Neural cell (in vitro differentiated cells): ENCODE data around the gene CREM. TPM values are rescaled to one million over a fixed set of nuclear protein-coding genes. Genes with fewer than 3 reads are reported as not detected.

Source experiments
- H2AFZ ChIP-seq: fragments of 200-600, 300-800 bp; sonication (generic), shearing (Covaris generic); 2 replicates; pipeline ENCODE4 v1.6.0; 2014; ENCODE audit warnings: low read depth, mild to moderate bottlenecking, antibody characterized with exemption, low read length, moderate library complexity
- H3F3A ChIP-seq: fragments of 200-600 bp; shearing (Covaris generic); 2 replicates; pipeline ENCODE4 v1.6.1; 2016; ENCODE audit warnings: mild to moderate bottlenecking, moderate library complexity, mixed read lengths, antibody characterized with exemption, low read length; ENCODE audit not compliant: insufficient read depth, poor library complexity, severe bottlenecking
- H3K27ac ChIP-seq: fragments of 200-600, 300-800 bp; sonication (generic), shearing (Covaris generic); 2 replicates; pipeline ENCODE4 v1.5.1; 2014; ENCODE audit warnings: mild to moderate bottlenecking, low read length, moderate library complexity
- H3K27me3 ChIP-seq: fragments of 300-800, 200-600 bp; sonication (generic), shearing (Covaris generic); 2 replicates; pipeline ENCODE4 v1.6.0; 2014; ENCODE audit warnings: mild to moderate bottlenecking, low read depth, low read length, moderate library complexity; ENCODE audit not compliant: insufficient read depth
- H3K36me3 ChIP-seq: fragments of 300-800, 200-600 bp; sonication (generic), shearing (Covaris generic); 2 replicates; pipeline ENCODE4 v1.5.1; 2014; ENCODE audit warnings: mild to moderate bottlenecking, antibody characterized with exemption, low read length, moderate library complexity; ENCODE audit not compliant: insufficient read depth
- H3K4me2 ChIP-seq: fragments of 300-800, 200-600 bp; sonication (generic), shearing (Covaris generic); 2 replicates; pipeline ENCODE4 v1.6.0; 2014; ENCODE audit warnings: mild to moderate bottlenecking, low read length
- H3K4me3 ChIP-seq: fragments of 300-800, 200-600 bp; sonication (generic), shearing (Covaris generic); 2 replicates; pipeline ENCODE4 v1.5.1; 2014; ENCODE audit warnings: mild to moderate bottlenecking, low read length, moderate library complexity
- H3K79me2 ChIP-seq: fragments of 200-600 bp; shearing (Covaris generic); replicated peaks from 2 replicates; pipeline ENCODE4 v1.6.0; 2014; ENCODE audit warnings: mild to moderate bottlenecking, low read length, moderate library complexity; ENCODE audit not compliant: insufficient read depth
- H3K9ac ChIP-seq: fragments of 300-800, 200-600 bp; sonication (generic), shearing (Covaris generic); 2 replicates; pipeline ENCODE4 v1.6.1; 2016; ENCODE audit warnings: mild to moderate bottlenecking, low read length, mixed read lengths
- H3K9me2 ChIP-seq: fragments of 200-600 bp; shearing (Covaris generic); 2 replicates; pipeline ENCODE4 v1.6.1; 2016; ENCODE audit warnings: mild to moderate bottlenecking, low read length, mixed read lengths; ENCODE audit not compliant: insufficient read depth
- H3K9me3 ChIP-seq: fragments of 200-600, 300-800 bp; sonication (generic), shearing (Covaris generic); 2 replicates; pipeline ENCODE4 v1.6.1; 2016; ENCODE audit warnings: mild to moderate bottlenecking, mixed run types, low read length, moderate library complexity, mixed read lengths
- H4K20me1 ChIP-seq: fragments of 200-600 bp; shearing (Covaris generic); 2 replicates; pipeline ENCODE4 v1.6.1; 2016; ENCODE audit warnings: mild to moderate bottlenecking, mixed run types; ENCODE audit not compliant: insufficient read depth
- EP300 ChIP-seq: fragments of 450-650 bp; conservative IDR thresholded peaks from 2 replicates; pipeline ENCODE4 v1.6.1; 2014; ENCODE audit warnings: antibody characterized with exemption, mild to moderate bottlenecking, moderate library complexity; ENCODE audit not compliant: poor library complexity, severe bottlenecking
- EZH2 ChIP-seq: fragments of 200-600, 300-800 bp; shearing (Covaris generic), sonication (generic); IDR thresholded peaks from 2 replicates; pipeline ENCODE4 v1.6.1; 2014; ENCODE audit warnings: antibody characterized with exemption, low read length, borderline replicate concordance, mild to moderate bottlenecking; ENCODE audit not compliant: insufficient read depth, poor library complexity, severe bottlenecking
- MXI1 ChIP-seq: fragments of 450-650 bp; conservative IDR thresholded peaks from 2 replicates; pipeline ENCODE4 v1.6.1; 2014; ENCODE audit warnings: antibody characterized with exemption, mild to moderate bottlenecking; ENCODE audit not compliant: poor library complexity, severe bottlenecking
- POLR2AphosphoS5 ChIP-seq: IDR thresholded peaks from 2 replicates; pipeline ENCODE4 v1.6.1; 2012
- RAD21 ChIP-seq: fragments of 450-650 bp; conservative IDR thresholded peaks from 2 replicates; pipeline ENCODE4 v1.6.1; 2014; ENCODE audit warnings: antibody characterized with exemption, mild to moderate bottlenecking, moderate library complexity
- SMC3 ChIP-seq: fragments of 450-650 bp; conservative IDR thresholded peaks from 2 replicates; pipeline ENCODE4 v1.6.1; 2014; ENCODE audit warnings: antibody characterized with exemption, mild to moderate bottlenecking, moderate library complexity; ENCODE audit not compliant: poor library complexity
- TAF1 ChIP-seq: IDR thresholded peaks from 2 replicates; pipeline ENCODE4 v1.6.1; 2012; ENCODE audit warnings: low read depth
- polyA plus RNA-seq: library from polyadenylated mRNA; depleted of rRNA; stranded (reverse); fragments of >200 nt; gene quantifications from 2 replicates; pipeline ENCODE4 v1.2.3, GENCODE V29; 2014
- TF ChIP-seq, protein P1 (sequence below): IDR thresholded peaks from 2 replicates; pipeline ENCODE4 v1.6.1; 2012; ENCODE audit warnings: borderline replicate concordance
- TF ChIP-seq, protein P2 (sequence below): fragments of 450-650 bp; IDR thresholded peaks from 2 replicates; pipeline ENCODE4 v1.5.1; 2014; ENCODE audit warnings: antibody characterized with exemption, mild to moderate bottlenecking, moderate library complexity; ENCODE audit not compliant: poor library complexity, severe bottlenecking

Gene CREM
- polyA plus RNA-seq, 1 donor from 2014 or later = 67.3 TPM

- Histone ChIP-seq H3K9me2 (no peaks in the 10 kb centered on the region), H3K9me3 (no peaks in the 10 kb centered on the region), H2AFZ (no peak overlapping the region), H3K36me3 (no peaks in the 10 kb centered on the region), H3K27ac (no peak overlapping the region), H3K4me3 (no peak overlapping the region), H3K79me2 (no peaks in the 10 kb centered on the region), H3F3A (no peaks in the 10 kb centered on the region), H3K27me3 (no peaks in the 10 kb centered on the region), H3K9ac (no peak overlapping the region), H3K4me2 (no peak overlapping the region), H4K20me1 (no peaks in the 10 kb centered on the region)
- TF ChIP-seq MXI1 (no peak), TAF1 (no peak), POLR2AphosphoS5 (no peak), EP300 (no peak), EZH2 (no peak), RAD21 (no peak), SMC3 (no peak)
- TF ChIP-seq, protein P1, sequence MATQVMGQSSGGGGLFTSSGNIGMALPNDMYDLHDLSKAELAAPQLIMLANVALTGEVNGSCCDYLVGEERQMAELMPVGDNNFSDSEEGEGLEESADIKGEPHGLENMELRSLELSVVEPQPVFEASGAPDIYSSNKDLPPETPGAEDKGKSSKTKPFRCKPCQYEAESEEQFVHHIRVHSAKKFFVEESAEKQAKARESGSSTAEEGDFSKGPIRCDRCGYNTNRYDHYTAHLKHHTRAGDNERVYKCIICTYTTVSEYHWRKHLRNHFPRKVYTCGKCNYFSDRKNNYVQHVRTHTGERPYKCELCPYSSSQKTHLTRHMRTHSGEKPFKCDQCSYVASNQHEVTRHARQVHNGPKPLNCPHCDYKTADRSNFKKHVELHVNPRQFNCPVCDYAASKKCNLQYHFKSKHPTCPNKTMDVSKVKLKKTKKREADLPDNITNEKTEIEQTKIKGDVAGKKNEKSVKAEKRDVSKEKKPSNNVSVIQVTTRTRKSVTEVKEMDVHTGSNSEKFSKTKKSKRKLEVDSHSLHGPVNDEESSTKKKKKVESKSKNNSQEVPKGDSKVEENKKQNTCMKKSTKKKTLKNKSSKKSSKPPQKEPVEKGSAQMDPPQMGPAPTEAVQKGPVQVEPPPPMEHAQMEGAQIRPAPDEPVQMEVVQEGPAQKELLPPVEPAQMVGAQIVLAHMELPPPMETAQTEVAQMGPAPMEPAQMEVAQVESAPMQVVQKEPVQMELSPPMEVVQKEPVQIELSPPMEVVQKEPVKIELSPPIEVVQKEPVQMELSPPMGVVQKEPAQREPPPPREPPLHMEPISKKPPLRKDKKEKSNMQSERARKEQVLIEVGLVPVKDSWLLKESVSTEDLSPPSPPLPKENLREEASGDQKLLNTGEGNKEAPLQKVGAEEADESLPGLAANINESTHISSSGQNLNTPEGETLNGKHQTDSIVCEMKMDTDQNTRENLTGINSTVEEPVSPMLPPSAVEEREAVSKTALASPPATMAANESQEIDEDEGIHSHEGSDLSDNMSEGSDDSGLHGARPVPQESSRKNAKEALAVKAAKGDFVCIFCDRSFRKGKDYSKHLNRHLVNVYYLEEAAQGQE = no peak
- TF ChIP-seq, protein P2, sequence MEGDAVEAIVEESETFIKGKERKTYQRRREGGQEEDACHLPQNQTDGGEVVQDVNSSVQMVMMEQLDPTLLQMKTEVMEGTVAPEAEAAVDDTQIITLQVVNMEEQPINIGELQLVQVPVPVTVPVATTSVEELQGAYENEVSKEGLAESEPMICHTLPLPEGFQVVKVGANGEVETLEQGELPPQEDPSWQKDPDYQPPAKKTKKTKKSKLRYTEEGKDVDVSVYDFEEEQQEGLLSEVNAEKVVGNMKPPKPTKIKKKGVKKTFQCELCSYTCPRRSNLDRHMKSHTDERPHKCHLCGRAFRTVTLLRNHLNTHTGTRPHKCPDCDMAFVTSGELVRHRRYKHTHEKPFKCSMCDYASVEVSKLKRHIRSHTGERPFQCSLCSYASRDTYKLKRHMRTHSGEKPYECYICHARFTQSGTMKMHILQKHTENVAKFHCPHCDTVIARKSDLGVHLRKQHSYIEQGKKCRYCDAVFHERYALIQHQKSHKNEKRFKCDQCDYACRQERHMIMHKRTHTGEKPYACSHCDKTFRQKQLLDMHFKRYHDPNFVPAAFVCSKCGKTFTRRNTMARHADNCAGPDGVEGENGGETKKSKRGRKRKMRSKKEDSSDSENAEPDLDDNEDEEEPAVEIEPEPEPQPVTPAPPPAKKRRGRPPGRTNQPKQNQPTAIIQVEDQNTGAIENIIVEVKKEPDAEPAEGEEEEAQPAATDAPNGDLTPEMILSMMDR = no peak
Observed at GRCh38 chr10:35224045-35224740, 97.5 kb downstream of the CREM start.

- no peaks in the 10 kb centered on the region for H3K36me3 ChIP-seq
- H3K9ac ChIP-seq = no peak overlapping the region
- H4K20me1 ChIP-seq = no peaks in the 10 kb centered on the region
- H3K4me2 ChIP-seq = no peak overlapping the region
- H3K79me2 ChIP-seq = no peaks in the 10 kb centered on the region
- TF ChIP-seq, protein P2 = no peak
- TF ChIP-seq SMC3 (no peak), MXI1 (no peak), POLR2AphosphoS5 (no peak), EP300 (no peak), TAF1 (no peak), EZH2 (no peak), RAD21 (no peak)
- TF ChIP-seq, protein P1 = no peak
- H2AFZ ChIP-seq = no peak overlapping the region
- no peaks in the 10 kb centered on the region for H3K9me3 ChIP-seq
- H3K27ac ChIP-seq = no peak overlapping the region
- H3K4me3 ChIP-seq = no peak overlapping the region
- no peaks in the 10 kb centered on the region for H3K9me2 ChIP-seq
- H3K27me3 ChIP-seq = no peaks in the 10 kb centered on the region
- no peaks in the 10 kb centered on the region for H3F3A ChIP-seq
Observed at GRCh38 chr10:35225204-35225603, 98.6 kb downstream of the CREM start.
